NCI-H774 (cell line): ENCODE data around the gene BAHD1.
A peak's percentile ranks its signal among the peaks of the same experiment; 100 is the strongest.

Experiments
- DNase-seq: peaks from one replicate; lab custom pipeline; 2025; lab: John Stamatoyannopoulos, UW

BAHD1 gene

DNA sequence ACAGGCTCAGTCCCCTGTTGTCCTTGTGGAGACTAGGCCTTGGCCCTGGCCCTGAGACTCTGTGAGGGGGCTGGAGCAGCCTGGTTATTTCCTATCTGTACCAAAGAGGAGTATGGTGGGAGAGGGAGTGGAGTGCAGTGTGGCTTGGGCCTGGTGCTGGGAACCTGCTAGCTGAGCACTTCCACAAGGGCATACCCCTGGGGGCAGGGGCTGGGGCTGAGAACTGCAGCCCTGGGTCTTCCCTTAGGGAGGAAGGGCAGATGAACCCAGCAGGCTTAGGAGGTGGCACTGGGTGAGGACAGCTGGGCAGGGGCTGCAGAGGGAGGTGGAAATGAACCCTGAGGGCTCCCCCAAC, 26.5 kb downstream of the BAHD1 start:
- no peak for DNase-seq

DNA sequence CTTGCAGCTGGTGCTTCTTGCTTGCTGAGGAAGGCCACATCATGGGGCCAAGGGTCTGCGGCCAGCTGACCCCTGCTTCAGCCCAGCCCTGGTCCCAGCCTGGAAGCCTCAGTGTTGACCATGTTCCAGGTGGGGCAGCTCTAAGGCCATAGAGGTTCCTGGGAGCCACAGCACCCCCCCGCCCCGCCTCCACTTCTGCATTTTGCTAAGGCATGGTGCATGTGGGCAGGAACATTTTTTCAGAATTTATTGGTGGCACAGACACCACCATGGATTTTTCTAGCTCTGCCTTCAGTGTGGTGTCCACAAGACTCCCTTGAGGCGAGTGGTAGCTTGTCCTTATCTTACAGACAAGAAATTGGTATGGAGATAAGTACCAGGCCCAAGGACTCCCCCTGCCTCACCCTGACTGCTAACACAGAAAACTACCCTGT, 28.2 kb downstream of the BAHD1 start:
- no peak for DNase-seq

DNA sequence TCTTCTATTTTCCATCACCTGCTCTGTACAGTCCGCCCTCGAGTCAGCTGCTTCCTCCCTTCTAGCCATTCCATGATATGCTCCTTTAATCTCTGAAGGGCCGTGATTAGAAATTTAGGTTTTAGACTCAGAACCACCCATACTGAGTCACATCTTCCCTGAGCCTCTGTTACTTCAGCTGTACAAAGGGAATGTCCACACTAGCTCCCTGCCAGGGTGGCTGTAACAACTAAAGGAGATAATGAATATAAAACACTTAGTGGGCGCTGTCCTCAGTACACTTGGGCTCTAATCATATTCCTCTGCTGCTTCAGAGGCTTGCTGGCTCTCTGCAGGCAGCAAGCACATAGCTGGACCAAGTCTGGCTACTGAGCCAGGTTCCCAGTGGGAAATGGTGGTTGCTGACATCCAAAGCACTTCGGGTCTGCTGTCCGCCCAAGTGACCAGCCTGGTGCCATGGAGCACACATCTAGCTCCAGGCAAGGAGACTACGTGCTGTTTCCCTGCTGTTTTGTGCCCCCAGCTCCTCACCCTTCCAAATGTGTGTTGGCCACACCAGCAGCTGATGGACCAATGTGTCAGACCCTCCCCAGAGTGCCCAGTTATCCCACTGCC, 29.1 kb downstream of the BAHD1 start:
- DNase-seq = no peak

DNA sequence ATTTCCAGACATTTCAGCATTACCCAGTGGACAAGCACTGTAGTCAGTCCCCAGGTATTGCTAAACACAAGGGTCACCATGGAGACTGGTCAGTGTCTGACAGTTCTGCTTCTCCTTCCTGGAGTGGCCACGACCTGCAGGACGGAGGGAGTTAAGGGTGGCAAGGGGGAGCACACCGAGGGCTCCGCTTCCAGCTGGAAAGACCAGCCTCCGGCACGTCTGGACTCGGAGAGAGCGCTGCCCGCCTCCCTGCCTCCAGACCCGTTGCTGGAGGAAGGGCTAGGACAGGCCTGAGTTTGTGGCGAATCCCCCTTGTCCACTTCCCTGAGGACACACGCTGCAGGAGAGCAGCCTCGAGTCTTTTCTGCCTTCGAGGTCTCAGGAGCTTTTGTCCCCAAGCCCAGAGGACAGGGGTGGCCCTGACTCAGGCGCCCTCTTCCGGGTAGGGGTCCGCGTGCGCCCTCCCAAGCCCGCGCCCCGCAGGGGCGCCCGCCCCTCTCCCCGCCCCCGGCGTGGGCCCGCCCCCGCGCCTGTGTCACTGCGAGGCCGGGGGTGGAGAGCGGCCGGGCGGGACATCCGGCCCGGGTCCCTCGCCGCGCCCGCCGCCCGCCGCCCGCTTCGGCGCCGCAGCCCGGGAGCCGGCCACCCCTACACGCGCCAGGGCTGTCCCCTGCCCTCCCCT, 29.8 kb downstream of the BAHD1 start, which contains the start of gene CHST14:
Gene CHST14 (plus strand): TSS at position 562 of the 682 bp plus-strand sequence. CDS start 230 bp downstream, outside the sequence.
- DNase-seq = peak; percentile 31

DNA sequence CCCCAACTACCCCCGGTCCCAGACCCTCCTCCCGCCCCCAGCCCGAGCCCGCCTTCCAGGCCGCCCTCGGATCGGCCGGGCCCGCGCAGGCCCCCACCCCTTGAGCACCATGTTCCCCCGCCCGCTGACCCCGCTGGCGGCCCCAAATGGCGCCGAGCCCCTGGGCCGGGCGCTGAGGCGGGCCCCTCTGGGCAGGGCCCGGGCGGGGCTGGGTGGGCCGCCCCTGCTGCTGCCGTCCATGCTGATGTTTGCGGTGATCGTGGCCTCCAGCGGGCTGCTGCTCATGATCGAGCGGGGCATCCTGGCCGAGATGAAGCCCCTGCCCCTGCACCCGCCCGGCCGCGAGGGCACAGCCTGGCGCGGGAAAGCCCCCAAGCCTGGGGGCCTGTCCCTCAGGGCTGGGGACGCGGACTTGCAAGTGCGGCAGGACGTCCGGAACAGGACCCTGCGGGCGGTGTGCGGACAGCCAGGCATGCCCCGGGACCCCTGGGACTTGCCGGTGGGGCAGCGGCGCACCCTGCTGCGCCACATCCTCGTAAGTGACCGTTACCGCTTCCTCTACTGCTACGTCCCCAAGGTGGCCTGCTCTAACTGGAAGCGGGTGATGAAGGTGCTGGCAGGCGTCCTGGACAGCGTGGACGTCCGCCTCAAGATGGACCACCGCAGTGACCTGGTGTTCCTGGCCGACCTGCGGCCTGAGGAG, 30.5 kb downstream of the BAHD1 start:
- no peak for DNase-seq

DNA sequence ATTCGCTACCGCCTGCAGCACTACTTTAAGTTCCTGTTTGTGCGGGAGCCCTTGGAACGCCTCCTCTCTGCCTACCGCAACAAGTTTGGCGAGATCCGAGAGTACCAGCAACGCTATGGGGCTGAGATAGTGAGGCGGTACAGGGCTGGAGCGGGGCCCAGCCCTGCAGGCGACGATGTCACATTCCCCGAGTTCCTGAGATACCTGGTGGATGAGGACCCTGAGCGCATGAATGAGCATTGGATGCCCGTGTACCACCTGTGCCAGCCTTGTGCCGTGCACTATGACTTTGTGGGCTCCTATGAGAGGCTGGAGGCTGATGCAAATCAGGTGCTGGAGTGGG, 31.0 kb downstream of the BAHD1 start:
- DNase-seq = no peak

DNA sequence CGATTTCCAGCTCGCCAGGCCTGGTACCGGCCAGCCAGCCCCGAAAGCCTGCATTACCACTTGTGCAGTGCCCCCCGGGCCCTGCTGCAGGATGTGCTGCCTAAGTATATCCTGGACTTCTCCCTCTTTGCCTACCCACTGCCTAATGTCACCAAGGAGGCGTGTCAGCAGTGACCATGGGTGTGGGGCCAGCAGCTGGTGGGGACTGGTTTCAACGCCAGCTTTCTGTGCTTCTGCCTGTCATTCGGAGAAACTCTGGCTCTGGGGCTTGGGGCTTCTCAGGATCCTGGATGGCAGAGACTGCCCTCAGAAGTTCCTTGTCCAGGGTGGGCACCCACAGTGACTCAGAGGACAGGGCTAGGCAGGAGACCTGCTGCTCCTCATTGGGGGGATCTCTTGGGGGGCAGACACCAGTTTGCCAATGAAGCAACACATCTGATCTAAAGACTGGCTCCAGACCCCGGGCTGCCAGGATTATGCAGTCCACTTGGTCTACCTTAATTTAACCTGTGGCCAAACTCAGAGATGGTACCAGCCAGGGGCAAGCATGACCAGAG, 31.5 kb downstream of the BAHD1 start:
- DNase-seq = no peak

DNA sequence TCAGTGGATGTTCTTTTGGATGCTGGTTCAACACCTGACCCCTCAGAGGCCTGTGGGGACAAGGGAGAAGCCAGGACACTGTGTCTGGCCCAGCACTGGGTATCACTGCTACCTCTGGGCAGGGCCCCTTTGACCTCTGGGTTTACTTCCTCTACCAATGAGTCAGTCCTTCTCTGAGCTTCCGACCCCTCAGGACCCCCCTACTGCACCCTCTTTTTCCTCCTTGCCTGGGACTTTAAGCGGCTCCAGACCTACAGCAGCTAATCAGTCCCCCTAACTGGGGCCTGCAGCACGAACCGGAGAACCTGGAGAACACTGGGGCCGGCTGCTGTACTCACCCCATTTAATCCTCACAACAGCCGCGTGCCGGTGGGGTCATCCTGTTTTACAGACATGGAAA, 33.8 kb downstream of the BAHD1 start:
- DNase-seq = no peak

DNA sequence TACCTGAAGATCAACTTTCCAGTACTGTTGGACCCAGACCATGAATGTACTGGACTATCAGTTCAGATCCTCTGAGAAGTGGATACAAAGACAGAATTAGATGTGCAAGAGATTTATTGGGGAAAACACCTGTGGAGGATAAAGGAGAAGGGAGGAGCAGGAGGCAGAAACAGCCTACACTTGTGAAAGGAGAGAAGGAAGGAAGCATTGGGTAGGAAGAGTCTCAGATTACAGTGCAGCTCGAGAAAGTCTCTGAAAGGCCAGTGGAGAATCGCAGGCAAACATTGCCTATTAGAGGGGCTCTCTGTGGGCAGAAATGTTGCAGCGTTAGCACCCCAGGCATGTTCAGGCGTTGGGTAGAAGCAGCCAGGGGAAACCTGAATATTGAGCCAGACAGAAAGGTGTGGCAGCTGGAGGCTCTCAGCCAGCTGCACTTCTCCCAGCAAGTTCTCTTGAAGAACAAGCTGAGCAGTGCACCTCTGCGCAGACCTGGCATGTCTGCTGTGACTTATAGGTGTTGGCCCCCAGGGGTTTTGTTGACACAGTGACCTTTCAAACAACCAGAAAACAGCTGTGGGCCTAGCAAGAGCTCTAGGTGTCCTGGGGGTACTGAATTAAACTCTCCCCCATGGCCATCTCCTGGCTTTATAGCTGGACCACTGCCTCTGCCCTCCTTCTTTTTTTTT, 37.0 kb downstream of the BAHD1 start:
- no peak for DNase-seq

DNA sequence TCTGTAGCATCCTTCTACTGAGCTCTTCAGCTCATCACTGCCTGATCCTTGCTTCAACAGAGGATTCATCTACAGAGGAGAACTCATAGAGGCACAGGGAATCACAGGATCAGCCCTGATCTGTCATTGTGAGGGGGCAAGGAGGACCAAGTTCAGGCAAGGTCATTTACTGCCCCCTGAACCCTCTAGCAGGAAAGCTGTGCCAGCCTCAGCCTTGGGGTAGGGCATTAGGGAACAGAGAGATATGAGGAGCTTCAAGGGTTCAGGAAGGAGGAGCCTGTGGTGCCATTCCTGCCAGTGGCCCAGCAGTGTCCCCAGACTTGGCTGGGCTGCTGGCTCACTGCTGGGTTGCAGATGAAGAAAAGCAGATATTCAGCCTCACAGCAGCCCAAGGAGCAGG, 38.3 kb downstream of the BAHD1 start:
- no peak for DNase-seq

DNA sequence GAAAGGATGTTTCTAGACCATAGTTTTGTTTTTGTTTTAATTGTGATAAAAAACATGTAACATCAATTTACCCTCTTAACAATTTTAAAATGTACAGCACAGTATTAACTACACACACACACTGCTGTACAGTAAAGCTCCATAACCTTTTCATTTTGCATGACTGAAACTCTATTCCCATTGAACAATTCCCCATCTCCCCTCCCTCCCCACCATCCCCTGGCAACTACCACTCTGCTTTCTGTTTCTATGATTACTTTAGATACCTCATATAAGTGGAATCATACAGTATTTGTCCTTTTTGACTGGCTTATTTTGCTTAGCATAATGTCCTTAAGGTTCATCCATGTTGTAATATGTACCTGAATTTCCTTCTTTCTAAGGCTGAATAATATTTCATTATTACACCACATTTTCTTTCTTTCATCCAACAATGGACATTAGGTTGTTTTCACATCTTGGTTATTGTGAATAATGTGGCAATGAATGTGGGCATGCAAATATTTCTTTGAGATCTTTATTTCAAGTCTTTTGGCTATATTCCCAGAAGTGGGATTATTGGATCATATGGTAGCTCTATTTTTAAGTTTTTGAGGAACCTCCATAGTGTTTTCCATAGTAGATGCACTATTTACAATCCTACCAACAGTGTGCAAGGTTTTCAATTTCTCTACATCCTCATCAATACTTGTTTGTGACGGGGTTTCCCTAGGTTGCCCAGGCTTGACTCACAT, 40.8 kb downstream of the BAHD1 start:
- DNase-seq = no peak

DNA sequence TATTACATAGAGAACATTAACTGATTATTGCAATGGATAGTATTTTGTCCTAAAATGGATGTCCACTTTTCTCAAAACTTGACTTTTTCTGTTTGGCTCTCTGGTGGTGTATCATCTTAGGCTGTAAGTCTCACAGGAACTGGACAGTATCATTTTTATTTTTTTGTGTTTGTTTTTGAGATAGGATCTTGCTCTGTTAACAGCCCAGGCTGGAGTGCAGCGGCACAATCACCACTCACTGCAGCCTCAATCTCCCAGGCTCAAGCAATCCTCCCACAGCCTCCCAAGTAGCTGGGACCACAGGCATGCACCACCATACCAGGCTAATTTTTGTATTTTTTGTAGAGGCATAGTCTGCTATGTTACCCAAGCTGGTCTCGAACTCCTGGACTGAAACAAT, 43.2 kb downstream of the BAHD1 start:
- no peak for DNase-seq

DNA sequence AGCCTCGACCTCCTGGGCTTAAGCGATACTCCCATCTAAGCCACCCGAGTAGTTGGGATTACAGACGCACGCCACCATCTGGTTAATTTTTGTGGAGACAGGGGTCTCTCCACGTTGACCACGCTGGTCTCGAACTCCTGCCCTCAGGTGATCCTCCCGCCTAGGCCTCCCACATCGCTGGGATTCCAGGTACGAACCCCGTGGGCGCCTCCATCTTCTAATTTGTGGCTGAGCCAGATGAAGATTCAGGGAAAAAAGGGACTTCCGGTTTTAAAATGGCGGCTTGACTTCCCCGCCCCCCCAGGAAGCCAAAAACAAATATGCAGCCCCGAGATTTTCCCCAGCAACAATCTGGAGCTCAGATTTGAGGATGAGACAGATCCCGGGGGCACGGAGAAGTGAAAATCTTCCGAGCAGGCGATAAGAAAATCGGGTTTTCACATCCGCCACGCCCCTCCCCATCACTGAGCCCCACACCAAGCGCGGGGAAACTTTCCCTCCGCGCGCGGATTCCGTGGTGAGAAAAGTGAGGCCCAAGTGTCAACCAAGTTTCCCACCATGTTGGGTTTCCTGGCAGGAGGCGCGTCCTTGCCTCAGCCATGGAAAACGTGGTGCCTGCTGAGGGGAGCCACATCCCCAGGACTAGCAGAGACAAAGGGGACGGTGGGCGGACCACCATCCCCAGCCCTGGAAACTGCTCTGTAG, 45.5 kb downstream of the BAHD1 start:
- no peak for DNase-seq

DNA sequence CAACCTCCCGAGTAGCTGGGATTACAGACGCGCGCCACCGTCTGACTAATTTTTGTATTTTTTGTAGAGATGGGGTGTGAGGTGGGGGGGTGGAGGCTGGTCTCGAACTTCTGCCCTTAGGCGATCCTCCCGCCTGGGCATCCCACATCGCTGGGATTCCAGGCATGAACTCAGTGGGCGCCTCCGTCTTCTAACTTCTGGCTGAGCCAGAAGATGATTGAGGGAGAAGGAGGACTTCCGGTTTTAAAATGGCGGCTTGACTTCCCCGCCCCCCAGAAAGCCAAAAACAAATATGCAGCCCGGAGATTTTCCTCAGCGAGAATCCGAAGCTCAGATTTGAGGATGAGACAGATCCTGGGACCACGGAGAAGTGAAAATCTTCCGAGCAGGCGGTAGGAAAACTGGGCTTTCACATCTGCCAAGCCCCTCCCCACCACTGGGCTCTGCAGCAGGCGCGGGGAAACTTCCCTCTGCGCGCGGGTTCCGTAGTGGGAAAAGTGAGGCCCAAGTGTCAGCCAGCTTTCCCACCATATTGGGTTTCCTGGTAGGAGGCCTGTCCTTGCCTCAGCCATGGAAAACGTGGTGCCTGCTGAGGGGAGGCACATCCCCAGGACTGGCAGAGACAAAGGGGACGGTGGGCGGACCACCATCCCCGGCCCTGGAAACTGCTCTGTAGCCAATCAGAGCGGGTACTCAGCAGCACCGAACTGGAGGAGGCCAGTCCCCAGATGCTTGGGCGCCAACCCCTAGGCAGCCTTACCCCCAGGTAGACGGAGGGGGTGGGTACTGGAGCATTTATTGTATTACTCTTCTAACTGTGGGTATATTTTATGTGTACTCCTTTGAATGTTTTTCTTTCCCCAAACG, 47.3 kb downstream of the BAHD1 start:
- no peak for DNase-seq

DNA sequence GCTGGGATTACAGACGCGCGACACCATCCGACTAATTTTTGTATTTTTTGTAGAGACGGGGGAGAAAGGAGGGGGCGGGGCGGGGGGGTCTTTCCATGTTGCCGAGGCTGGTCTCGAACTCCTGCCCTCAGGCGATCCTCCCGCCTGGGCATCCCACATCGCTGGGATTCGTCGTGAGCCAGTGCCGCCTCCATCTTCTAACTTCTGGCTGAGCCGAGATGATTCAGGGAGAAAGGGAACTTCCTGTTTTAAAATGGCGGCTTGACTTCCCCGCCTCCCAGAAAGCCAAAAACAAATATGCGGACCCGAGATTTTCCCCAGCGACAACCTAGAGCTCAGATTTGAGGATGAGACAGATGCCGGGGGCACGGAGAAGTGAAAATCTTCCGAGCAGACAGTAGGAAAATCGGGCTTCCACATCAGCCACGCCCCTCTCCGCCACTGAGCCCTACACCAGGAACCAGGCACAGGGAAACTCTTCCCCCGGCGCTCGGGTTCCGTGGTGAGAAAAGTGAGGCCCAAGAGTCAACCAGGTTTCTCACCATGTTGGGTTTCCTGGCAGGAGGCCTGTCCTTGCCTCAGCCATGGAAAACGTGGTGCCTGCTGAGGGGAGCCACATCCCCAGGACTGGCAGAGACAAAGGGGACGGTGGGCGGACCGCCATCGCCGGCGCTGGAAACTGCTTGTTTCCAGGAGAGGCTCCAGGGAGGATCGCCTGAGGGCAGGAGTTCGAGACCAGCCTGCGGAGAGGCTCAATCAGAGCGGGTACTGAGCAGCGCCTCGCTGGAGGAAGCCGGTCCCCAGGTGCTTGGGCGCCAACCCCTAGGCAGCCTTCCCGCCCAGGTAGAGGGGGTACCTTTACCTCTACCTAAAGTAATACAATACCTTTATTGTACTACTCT, 48.8 kb downstream of the BAHD1 start:
- DNase-seq = no peak

DNA sequence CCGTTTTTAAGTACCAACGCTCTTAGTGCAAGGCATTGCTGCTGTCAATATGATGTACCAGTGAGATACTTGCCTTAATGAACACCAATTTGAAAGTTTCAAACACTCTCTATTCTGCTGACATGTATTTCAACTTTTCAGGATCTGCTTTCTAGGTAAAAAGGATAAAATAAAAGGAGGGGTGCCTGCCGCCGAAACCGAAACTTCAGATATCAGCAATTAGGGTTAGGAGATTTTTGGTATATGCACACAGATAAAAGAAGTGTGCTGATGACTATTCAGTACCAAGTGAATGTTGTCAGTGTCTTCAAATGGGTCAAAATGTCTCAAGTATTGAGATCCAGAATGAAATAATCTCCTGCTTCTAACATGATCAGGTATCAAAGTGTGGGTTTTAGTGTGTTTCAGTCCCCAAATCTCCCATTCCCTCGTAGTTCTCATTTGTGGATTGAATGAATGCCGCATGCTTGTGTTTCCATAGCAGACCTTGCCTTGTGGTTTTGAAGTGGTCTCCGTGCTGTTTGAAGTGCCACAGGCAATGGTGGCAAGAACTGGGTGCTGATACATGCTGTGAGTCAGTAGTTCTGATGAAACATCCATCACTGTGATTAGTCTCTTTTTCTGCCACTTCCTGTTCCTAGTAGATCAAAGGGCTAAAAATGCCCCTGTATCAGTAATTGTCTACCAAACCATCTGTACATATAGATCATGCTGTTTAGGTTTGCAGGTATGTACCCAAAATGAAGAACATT, 52.5 kb downstream of the BAHD1 start:
- no peak for DNase-seq

DNA sequence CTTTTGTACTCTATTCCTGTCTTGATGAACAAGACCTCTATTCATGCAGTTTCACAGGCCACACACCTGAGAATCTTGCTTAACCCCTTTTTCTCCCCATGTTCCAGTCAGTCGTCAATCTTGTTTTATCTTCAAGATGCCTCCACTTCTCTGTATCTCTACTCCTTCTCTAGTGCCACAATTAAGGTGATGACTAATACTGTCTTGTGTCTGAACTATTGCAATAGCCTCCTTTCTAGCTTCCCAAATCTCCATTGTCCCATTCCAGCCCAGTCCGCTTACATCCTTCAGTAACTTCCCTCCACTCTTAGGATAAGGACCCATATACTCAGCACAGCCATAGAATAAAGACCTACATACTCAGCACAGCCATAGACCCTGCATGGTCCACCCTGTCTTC, 54.8 kb downstream of the BAHD1 start:
- DNase-seq = no peak

DNA sequence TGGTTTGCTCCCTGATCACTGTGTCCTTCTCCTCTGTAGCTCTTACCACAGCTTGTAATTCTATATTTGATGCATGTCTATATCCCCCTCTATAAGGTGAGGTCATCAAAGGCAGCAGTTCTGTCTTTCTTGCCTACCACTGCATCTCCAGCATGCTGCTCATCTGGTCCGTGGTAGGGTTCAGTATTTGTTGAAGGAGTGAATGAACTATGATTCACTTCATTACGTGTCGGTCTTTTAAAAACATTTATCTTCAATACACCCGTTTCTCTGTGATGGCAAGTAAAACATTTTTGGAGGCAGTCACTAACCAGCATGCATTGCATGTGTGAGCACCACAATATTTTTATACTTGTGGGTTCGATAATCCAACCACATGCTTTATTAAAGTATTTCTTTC, 57.7 kb downstream of the BAHD1 start:
- no peak for DNase-seq

DNA sequence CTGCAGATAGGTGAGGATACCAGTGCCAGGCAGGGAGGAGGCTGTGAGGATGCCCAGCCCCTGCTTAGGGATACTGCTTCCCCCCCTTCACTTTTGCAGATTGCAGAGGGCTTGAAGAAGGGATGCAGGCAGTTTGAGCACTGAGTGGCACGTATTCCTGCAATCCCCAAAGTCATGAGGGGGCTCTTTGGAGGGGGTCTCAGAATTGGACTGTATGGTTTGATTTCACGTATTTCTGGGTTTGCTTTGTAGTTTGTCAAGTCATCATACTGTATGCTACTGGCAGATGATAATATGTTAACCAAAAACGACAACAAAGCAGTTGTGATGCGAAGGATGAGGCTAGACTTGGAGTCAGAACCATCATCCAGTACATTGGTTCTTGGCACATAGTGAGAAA, 58.1 kb downstream of the BAHD1 start:
- DNase-seq = no peak
